Adipocyte (in vitro differentiated cells): Measurements from ENCODE around the gene LRIG3.
"Not testable (repeated sequence)": the region's sequence is repeated elsewhere in the genome, so short reads cannot be mapped to it uniquely, and the experiment has no call there.

Experiments
- DNase-seq: peaks from one replicate; pipeline ENCODE4 v3.0.0-alpha.2; 2015; ENCODE audit warnings: low read depth
- H3K27me3 ChIP-seq: replicated peaks from 2 replicates; pipeline ENCODE4 v1.7.0; 2013; ENCODE audit warnings: mild to moderate bottlenecking, low read length, moderate library complexity; ENCODE audit not compliant: control insufficient read depth, insufficient read depth
- H3K36me3 ChIP-seq: 2 replicates; pipeline ENCODE4 v1.7.0; 2013; ENCODE audit warnings: low read length, mild to moderate bottlenecking, moderate library complexity; ENCODE audit not compliant: control insufficient read depth, insufficient read depth, severe bottlenecking
- H3K4me1 ChIP-seq: 2 replicates; pipeline ENCODE4 v1.7.0; 2013; ENCODE audit warnings: mild to moderate bottlenecking, low read length, moderate library complexity; ENCODE audit not compliant: control insufficient read depth, insufficient read depth
- H3K4me3 ChIP-seq: 2 replicates; pipeline ENCODE4 v1.7.0; 2013; ENCODE audit warnings: mild to moderate bottlenecking, low read length, moderate library complexity
- H3K9ac ChIP-seq: 2 replicates; pipeline ENCODE4 v1.7.0; 2013; ENCODE audit warnings: mild to moderate bottlenecking, low read length, moderate library complexity
- H3K9me3 ChIP-seq: 2 replicates; pipeline ENCODE4 v1.7.0; 2013; ENCODE audit warnings: mild to moderate bottlenecking, low read length, moderate library complexity; ENCODE audit not compliant: control insufficient read depth

The LRIG3 gene

DNA sequence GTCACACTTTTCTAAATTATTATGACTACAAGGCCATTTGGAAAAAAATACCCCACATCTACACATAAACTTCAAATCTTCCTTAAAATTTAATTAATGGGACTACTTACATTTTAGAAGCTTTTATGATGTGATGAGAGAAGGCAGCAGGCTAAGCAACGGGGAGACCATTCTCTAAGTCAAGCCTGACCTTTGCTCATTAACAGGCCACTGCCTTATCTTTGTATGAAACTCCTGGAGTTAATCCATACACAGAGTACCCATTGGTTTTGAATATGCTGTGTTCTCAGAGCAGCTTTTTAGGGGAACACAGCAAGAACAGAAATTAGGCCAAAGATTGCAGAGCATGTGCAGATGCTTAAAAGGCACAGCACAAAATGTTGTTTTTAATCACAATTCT, 35.5 kb upstream of the LRIG3 start:
- H3K9ac ChIP-seq = no peak overlapping the region
- no peaks in the 10 kb centered on the region for H3K9me3 ChIP-seq
- no peaks in the 10 kb centered on the region for H3K36me3 ChIP-seq
- DNase-seq = no peak
- H3K4me3 ChIP-seq = no peak overlapping the region
- H3K4me1 ChIP-seq = peaks cover 5% of the 10 kb centered on the region
- H3K27me3 ChIP-seq = no peaks in the 10 kb centered on the region

DNA sequence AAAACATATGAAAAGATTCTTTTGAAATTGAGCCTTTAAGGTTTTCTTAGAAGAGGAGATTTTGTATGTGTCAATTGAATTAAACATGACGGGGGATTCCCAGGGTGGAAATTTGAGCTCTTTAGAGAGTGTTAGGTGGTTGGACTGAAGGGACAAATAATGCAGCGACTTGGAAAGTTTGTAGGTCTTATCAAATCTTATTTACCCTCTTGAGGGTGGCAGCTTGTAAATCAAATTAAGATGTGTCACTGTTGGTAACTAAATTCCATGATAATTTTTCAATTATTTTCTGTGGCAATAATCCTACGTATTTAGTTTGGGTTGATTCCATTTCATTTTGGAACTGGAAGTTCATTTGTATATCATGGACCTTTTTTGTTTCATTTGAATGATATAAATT, 33.7 kb upstream of the LRIG3 start:
- Histone ChIP-seq H3K4me1 (peaks cover 5% of the 10 kb centered on the region), H3K4me3 (no peak overlapping the region), H3K9ac (no peak overlapping the region), H3K36me3 (no peaks in the 10 kb centered on the region), H3K9me3 (peaks cover 3% of the 10 kb centered on the region), H3K27me3 (no peaks in the 10 kb centered on the region)
- peak; percentile 13 for DNase-seq

DNA sequence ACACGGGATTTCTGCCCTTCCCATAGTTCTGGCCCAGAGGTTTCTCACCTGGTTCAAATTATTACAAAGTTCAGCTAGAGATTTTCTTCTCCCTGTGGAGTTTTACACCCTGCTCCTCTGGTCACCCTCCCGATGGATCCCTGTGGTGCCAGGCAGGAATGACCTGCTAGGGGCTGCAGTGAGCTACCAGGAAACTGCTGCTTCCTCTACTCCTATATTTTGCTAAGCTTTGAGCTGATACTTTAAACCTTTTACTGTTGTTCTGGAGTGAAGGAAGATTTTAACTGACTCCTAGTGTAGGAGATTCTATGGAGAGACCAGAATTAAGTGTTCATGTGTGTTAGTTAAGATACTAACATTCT, 30.4 kb upstream of the LRIG3 start:
- Histone ChIP-seq H3K9ac (no peak overlapping the region), H3K9me3 (peaks cover 10% of the 10 kb centered on the region), H3K4me1 (no peaks in the 10 kb centered on the region), H3K27me3 (no peaks in the 10 kb centered on the region), H3K36me3 (no peaks in the 10 kb centered on the region), H3K4me3 (no peak overlapping the region)
- DNase-seq = no peak

DNA sequence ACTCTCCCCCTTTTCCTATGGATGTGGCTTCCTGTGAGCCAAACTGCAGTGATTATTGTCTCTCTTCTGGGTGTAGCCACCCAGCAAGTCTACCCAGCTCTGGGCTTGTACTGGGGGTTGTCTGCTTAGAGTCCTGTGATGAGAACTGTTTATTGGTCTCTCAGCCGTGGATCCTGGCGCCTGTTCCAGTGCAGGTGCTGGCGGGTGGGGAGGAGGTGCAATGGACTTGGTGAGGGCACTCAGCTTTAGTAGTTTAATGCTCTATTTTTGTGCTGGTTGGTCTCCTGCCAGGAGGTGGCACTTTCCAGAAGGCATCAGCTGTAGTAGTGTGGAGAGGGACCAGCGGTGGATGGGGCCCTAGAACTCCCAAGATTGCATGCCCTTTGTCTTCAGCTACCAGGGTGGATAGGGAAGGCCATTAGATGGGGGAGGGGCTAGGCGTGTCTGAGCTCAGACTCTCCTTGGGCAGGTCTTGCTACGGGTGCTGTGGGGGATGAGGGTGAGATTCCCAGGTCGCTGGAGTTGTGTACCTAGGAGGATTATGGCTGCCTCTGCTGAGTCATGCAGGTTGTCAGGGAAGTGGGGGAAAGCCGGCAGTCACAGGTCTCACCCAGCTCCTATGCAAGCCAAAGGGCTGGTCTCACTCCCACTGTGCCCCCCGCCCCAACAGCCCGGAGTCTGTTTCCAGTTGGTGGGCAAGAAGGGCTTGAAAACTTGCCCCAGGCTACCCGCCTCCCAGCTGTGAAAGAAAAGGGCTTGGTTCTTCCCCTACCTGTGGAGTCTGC, 29.8 kb upstream of the LRIG3 start:
- not testable (repeated sequence) for H3K27me3 ChIP-seq, H3K4me3 ChIP-seq, H3K36me3 ChIP-seq, H3K9me3 ChIP-seq, H3K9ac ChIP-seq, H3K4me1 ChIP-seq, DNase-seq

DNA sequence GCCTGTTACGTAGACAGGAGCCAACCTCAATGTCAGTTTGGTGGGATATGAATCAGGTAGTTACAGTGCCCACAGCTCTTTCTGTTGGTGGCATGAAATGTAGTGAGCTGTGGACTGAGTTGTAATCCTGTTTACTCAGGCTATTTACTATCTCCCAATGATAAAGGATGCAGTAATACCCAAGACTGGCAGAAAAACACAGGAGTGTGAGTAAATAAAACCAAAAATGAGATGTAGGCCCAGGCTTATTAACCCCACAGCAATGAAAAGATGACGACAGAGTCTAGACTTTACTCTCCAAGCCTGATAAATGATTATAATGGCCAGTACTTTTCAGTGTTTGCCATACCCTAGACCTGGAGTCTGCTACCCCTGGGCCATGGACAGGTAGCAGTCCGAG, 22.8 kb upstream of the LRIG3 start:
- no peaks in the 10 kb centered on the region for H3K4me1 ChIP-seq
- no peaks in the 10 kb centered on the region for H3K9me3 ChIP-seq
- no peaks in the 10 kb centered on the region for H3K36me3 ChIP-seq
- H3K4me3 ChIP-seq = no peak overlapping the region
- no peak for DNase-seq
- H3K27me3 ChIP-seq = no peaks in the 10 kb centered on the region
- no peak overlapping the region for H3K9ac ChIP-seq

DNA sequence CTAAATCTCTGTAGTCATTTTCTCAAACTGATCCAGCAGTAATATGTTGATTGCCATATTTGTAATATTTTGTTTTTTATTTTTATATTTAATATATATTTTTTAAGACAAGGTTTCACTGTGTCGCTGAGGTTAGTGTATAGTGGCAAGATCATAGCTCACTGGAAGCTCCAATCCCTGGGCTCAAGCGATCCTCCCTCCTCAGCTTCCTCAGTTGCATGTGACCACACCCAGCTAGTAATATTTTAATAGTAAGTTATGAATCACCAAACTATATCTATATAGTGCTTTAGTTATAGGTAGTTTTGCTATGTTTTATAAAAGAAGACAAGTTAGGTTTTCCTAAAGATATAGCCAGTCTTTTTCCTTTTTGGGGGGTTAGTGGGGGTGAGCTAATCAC, 22.0 kb upstream of the LRIG3 start:
- Histone ChIP-seq H3K36me3 (no peaks in the 10 kb centered on the region), H3K9ac (no peak overlapping the region), H3K27me3 (no peaks in the 10 kb centered on the region), H3K9me3 (no peaks in the 10 kb centered on the region), H3K4me3 (no peak overlapping the region), H3K4me1 (no peaks in the 10 kb centered on the region)
- no peak for DNase-seq

DNA sequence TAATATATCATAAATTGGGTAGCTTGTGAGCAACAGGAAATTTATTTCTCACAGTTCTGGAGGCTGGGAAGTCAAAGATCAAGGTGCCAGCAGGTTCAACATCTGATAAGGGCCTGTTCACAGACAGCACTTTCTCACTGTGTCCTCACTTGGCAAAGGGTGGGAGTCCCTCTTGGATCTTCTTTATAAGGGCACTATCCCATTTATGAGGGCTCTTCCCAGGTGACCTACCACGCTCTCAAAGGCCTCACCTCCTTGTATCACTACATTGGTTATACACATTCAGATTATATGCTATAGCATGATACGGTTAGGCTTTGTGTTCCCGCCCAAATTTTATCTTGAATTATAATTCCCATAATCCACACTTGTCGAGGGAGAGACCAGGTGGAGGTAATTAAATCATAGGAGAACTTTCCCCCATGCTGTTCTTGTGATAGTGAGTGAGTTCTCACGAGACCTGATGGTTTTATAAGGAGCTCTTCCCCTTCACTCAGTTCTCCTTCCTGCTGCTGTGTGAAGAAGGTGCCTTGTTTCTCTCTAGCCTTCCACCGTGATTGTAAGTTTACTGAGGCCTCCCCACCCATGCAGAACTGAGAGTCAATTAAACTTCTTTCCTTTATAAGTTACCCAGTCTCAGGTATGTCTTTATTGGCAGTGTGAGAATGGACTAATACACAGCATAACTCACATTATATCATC, 19.2 kb upstream of the LRIG3 start:
- Histone ChIP-seq H3K9ac (no peak overlapping the region), H3K4me1 (no peaks in the 10 kb centered on the region), H3K4me3 (no peak overlapping the region), H3K36me3 (no peaks in the 10 kb centered on the region), H3K9me3 (no peaks in the 10 kb centered on the region), H3K27me3 (no peaks in the 10 kb centered on the region)
- DNase-seq = no peak

DNA sequence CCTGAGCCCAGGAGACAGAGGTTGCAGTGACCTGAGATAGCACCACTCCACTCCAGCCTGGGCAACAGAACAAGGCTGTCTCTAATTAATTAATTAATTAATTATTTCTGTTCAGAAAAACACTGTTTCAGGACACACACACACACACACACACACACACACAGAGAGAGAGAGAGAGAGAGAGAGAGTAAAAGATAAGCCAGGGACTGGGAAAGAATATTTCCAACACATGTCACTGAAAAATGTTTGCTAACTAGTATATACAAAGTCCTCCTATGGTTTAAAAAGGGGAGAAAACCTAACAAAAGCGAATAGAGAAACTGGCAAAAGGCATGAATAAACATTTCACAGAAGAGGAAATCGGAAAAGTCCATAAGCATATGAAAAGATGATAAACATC, 18.1 kb upstream of the LRIG3 start:
- Histone ChIP-seq H3K9me3 (no peaks in the 10 kb centered on the region), H3K9ac (no peak overlapping the region), H3K4me1 (no peaks in the 10 kb centered on the region), H3K36me3 (no peaks in the 10 kb centered on the region), H3K27me3 (no peaks in the 10 kb centered on the region), H3K4me3 (no peak overlapping the region)
- no peak for DNase-seq

DNA sequence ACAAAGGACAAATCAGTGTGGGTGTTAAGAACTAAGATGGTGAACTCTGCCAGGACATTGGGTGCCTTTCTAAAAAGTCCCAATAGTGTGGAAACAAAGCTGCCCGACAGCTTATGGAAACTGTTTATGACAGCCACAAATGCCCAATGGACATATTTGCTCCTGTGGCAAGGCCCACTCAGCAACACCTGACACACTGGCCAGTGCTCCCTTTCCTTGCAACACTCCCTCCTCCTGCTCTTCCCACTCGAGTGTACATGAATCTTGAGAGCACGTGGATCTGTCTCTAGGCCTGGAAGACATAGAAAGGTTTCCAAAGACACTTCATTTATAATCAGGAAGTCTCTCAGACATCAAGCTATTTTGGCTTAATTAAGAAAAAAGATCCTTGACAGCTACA, 14.2 kb upstream of the LRIG3 start:
- Histone ChIP-seq H3K4me3 (no peak overlapping the region), H3K9ac (no peak overlapping the region), H3K4me1 (no peaks in the 10 kb centered on the region), H3K36me3 (no peaks in the 10 kb centered on the region), H3K9me3 (no peaks in the 10 kb centered on the region), H3K27me3 (no peaks in the 10 kb centered on the region)
- no peak for DNase-seq

DNA sequence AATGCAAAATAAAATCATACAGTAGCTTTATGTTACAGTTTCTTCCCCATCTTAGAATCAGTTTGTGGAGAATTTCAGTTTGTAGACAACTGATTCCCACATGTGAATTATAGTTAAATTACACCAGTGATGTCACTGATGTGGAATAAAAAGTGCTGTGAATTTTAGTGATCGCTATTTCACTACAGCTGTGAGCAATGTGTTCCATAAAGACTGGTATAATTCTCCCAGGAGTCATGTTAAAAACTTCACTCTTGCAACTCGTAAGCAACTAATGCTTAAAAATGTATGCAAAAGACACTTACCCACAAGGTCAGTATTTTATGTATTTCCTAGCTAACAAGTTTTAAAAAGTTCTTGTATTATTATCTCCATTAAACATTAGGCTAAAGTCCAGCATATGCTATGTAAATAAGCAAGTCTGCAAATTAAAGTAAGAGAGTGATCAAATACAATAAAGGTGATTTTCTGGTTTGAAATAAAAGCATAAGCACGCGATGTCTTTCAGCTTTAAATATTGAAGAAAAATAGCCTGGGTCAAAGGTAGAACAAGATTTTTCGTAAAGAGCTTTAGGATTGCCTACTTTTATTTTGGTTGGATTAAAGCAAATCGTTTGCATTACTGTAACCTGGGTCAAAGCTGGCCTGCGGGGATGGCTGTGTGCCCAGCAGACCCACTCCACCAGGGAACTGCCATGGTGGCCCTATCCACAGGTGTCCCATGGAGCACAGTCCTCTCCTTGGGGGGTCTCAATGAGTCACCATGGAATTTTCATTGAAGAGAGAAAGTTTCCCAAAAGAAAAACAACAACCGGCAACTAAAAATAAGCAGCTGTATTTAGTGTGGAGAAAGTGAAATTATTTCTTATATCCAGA, 12.7 kb upstream of the LRIG3 start:
- Histone ChIP-seq H3K4me3 (no peak overlapping the region), H3K27me3 (no peaks in the 10 kb centered on the region), H3K4me1 (no peaks in the 10 kb centered on the region), H3K36me3 (no peaks in the 10 kb centered on the region), H3K9ac (no peak overlapping the region), H3K9me3 (no peaks in the 10 kb centered on the region)
- DNase-seq = no peak

DNA sequence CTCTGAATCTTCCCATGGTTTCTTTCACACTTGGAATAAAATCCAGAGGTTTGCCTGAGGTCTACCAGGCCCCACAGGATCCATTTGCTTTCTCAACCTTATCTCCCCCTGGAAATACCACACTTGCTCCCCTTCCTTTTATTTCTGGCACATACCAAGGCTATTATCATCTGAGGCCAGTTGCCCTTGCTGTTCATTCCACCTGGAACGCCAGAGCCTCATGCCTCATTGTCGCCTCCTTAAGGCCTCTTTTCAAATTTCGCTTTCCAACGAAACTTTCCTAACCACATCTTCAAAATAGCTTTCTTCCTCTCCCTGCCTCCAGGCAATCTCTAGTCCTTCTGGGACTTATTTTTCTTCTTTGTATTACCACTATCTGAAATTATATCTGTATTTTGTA, 11.2 kb upstream of the LRIG3 start:
- Histone ChIP-seq H3K9me3 (no peaks in the 10 kb centered on the region), H3K4me1 (no peaks in the 10 kb centered on the region), H3K36me3 (no peaks in the 10 kb centered on the region), H3K4me3 (no peak overlapping the region), H3K9ac (no peak overlapping the region), H3K27me3 (no peaks in the 10 kb centered on the region)
- DNase-seq = no peak
